Measurements from ENCODE around the gene LINGO3.
A peak's percentile ranks its signal among the peaks of the same experiment; 100 is the strongest.

Gene LINGO3

GRCh38 chr19:2273356-2274184 lies 34.4 kb downstream of the LINGO3 start:
- no peaks in the 10 kb centered on the region for H3K9me3 ChIP-seq (ENCODE audit: control insufficient read depth, low read length)
- peaks cover 26% of the 10 kb centered on the region for H3K4me1 ChIP-seq (ENCODE audit: control insufficient read depth, insufficient read depth, low read length, poor library complexity, severe bottlenecking)
- H3K4me3 ChIP-seq (ENCODE audit: insufficient read depth, low read depth, low read length, poor library complexity, severe bottlenecking) = peak overlapping the region; percentile 9
- H3K27ac ChIP-seq (ENCODE audit: insufficient read depth, low read length, poor library complexity, severe bottlenecking) = peak overlapping the region; percentile 67
- no peaks in the 10 kb centered on the region for H3K27me3 ChIP-seq (replicated peaks; ENCODE audit: control insufficient read depth, insufficient read depth, low read length, poor library complexity, severe bottlenecking)
- peak; percentile 65 to 75 (median 66) for DNase-seq
- H3K36me3 ChIP-seq (ENCODE audit: control insufficient read depth, insufficient read depth, low read length) = peaks cover 23% of the 10 kb centered on the region

GRCh38 chr19:2271234-2272103 lies 36.5 kb downstream of the LINGO3 start:
- H3K9me3 ChIP-seq (ENCODE audit: control insufficient read depth, low read length) = no peaks in the 10 kb centered on the region
- H3K27me3 ChIP-seq (replicated peaks; ENCODE audit: control insufficient read depth, insufficient read depth, low read length, poor library complexity, severe bottlenecking) = no peaks in the 10 kb centered on the region
- peak overlapping the region; percentile 100 for H3K4me3 ChIP-seq (ENCODE audit: insufficient read depth, low read depth, low read length, poor library complexity, severe bottlenecking)
- peaks cover 23% of the 10 kb centered on the region for H3K36me3 ChIP-seq (ENCODE audit: control insufficient read depth, insufficient read depth, low read length)
- H3K27ac ChIP-seq (ENCODE audit: insufficient read depth, low read length, poor library complexity, severe bottlenecking) = peak overlapping the region; percentile 93
- peaks cover 26% of the 10 kb centered on the region for H3K4me1 ChIP-seq (ENCODE audit: control insufficient read depth, insufficient read depth, low read length, poor library complexity, severe bottlenecking)
- no peak for DNase-seq

GRCh38 chr19:2270423-2271233 lies 37.3 kb downstream of the LINGO3 start:
- no peaks in the 10 kb centered on the region for H3K9me3 ChIP-seq (ENCODE audit: control insufficient read depth, low read length)
- peak overlapping the region; percentile 93 for H3K27ac ChIP-seq (ENCODE audit: insufficient read depth, low read length, poor library complexity, severe bottlenecking)
- no peaks in the 10 kb centered on the region for H3K27me3 ChIP-seq (replicated peaks; ENCODE audit: control insufficient read depth, insufficient read depth, low read length, poor library complexity, severe bottlenecking)
- DNase-seq = peak; percentile 61 to 65 (median 63)
- peaks cover 18% of the 10 kb centered on the region for H3K36me3 ChIP-seq (ENCODE audit: control insufficient read depth, insufficient read depth, low read length)
- peak overlapping the region; percentile 100 for H3K4me3 ChIP-seq (ENCODE audit: insufficient read depth, low read depth, low read length, poor library complexity, severe bottlenecking)
- H3K4me1 ChIP-seq (ENCODE audit: control insufficient read depth, insufficient read depth, low read length, poor library complexity, severe bottlenecking) = peaks cover 26% of the 10 kb centered on the region

- H3K4me1 ChIP-seq (ENCODE audit: control insufficient read depth, insufficient read depth, low read length, poor library complexity, severe bottlenecking) = peaks cover 26% of the 10 kb centered on the region
- peak overlapping the region; percentile 100 for H3K4me3 ChIP-seq (ENCODE audit: insufficient read depth, low read depth, low read length, poor library complexity, severe bottlenecking)
- peaks cover 18% of the 10 kb centered on the region for H3K36me3 ChIP-seq (ENCODE audit: control insufficient read depth, insufficient read depth, low read length)
- no peaks in the 10 kb centered on the region for H3K27me3 ChIP-seq (replicated peaks; ENCODE audit: control insufficient read depth, insufficient read depth, low read length, poor library complexity, severe bottlenecking)
- DNase-seq = peak in 1 of 3 donors; percentile 45
- H3K9me3 ChIP-seq (ENCODE audit: control insufficient read depth, low read length) = no peaks in the 10 kb centered on the region
- peak overlapping the region; percentile 93 for H3K27ac ChIP-seq (ENCODE audit: insufficient read depth, low read length, poor library complexity, severe bottlenecking)
These were observed 37.9 kb downstream of the LINGO3 start for GRCh38 chr19:2270157-2270422.

GRCh38 chr19:2269244-2270156 lies 38.5 kb downstream of the LINGO3 start:
- H3K27me3 ChIP-seq (replicated peaks; ENCODE audit: control insufficient read depth, insufficient read depth, low read length, poor library complexity, severe bottlenecking) = no peaks in the 10 kb centered on the region
- peak overlapping the region; percentile 100 for H3K4me3 ChIP-seq (ENCODE audit: insufficient read depth, low read depth, low read length, poor library complexity, severe bottlenecking)
- peaks cover 18% of the 10 kb centered on the region for H3K36me3 ChIP-seq (ENCODE audit: control insufficient read depth, insufficient read depth, low read length)
- peak overlapping the region; percentile 93 for H3K27ac ChIP-seq (ENCODE audit: insufficient read depth, low read length, poor library complexity, severe bottlenecking)
- H3K4me1 ChIP-seq (ENCODE audit: control insufficient read depth, insufficient read depth, low read length, poor library complexity, severe bottlenecking) = peaks cover 26% of the 10 kb centered on the region
- peak; percentile 97 to 99 (median 97) for DNase-seq
- no peaks in the 10 kb centered on the region for H3K9me3 ChIP-seq (ENCODE audit: control insufficient read depth, low read length)

GRCh38 chr19:2268861-2269243 lies 39.1 kb downstream of the LINGO3 start:
- peaks cover 20% of the 10 kb centered on the region for H3K4me1 ChIP-seq (ENCODE audit: control insufficient read depth, insufficient read depth, low read length, poor library complexity, severe bottlenecking)
- H3K27ac ChIP-seq (ENCODE audit: insufficient read depth, low read length, poor library complexity, severe bottlenecking) = peak overlapping the region; percentile 62

GRCh38 chr19:2268480-2268830 lies 39.5 kb downstream of the LINGO3 start:
- no peaks in the 10 kb centered on the region for H3K9me3 ChIP-seq (ENCODE audit: control insufficient read depth, low read length)
- peaks cover 16% of the 10 kb centered on the region for H3K4me1 ChIP-seq (ENCODE audit: control insufficient read depth, insufficient read depth, low read length, poor library complexity, severe bottlenecking)
- H3K27ac ChIP-seq (ENCODE audit: insufficient read depth, low read length, poor library complexity, severe bottlenecking) = no peak overlapping the region
- H3K4me3 ChIP-seq (ENCODE audit: insufficient read depth, low read depth, low read length, poor library complexity, severe bottlenecking) = peak overlapping the region; percentile 100
- peaks cover 18% of the 10 kb centered on the region for H3K36me3 ChIP-seq (ENCODE audit: control insufficient read depth, insufficient read depth, low read length)
- H3K27me3 ChIP-seq (replicated peaks; ENCODE audit: control insufficient read depth, insufficient read depth, low read length, poor library complexity, severe bottlenecking) = no peaks in the 10 kb centered on the region
- no peak for DNase-seq

More at GRCh38 chr19:2268861-2269243, 39.1 kb downstream of the LINGO3 start:
- no peaks in the 10 kb centered on the region for H3K27me3 ChIP-seq (replicated peaks; ENCODE audit: control insufficient read depth, insufficient read depth, low read length, poor library complexity, severe bottlenecking)
- no peaks in the 10 kb centered on the region for H3K9me3 ChIP-seq (ENCODE audit: control insufficient read depth, low read length)
- H3K4me3 ChIP-seq (ENCODE audit: insufficient read depth, low read depth, low read length, poor library complexity, severe bottlenecking) = peak overlapping the region; percentile 100
- DNase-seq = no peak
- H3K36me3 ChIP-seq (ENCODE audit: control insufficient read depth, insufficient read depth, low read length) = peaks cover 18% of the 10 kb centered on the region

GRCh38 chr19:2266183-2266993 lies 41.6 kb downstream of the LINGO3 start:
- no peaks in the 10 kb centered on the region for H3K9me3 ChIP-seq (ENCODE audit: control insufficient read depth, low read length)
- peaks cover 6% of the 10 kb centered on the region for H3K36me3 ChIP-seq (ENCODE audit: control insufficient read depth, insufficient read depth, low read length)
- H3K27me3 ChIP-seq (replicated peaks; ENCODE audit: control insufficient read depth, insufficient read depth, low read length, poor library complexity, severe bottlenecking) = no peaks in the 10 kb centered on the region
- peaks cover under 1% of the 10 kb centered on the region for H3K4me1 ChIP-seq (ENCODE audit: control insufficient read depth, insufficient read depth, low read length, poor library complexity, severe bottlenecking)
- no peak overlapping the region for H3K4me3 ChIP-seq (ENCODE audit: insufficient read depth, low read depth, low read length, poor library complexity, severe bottlenecking)
- DNase-seq = no peak
- H3K27ac ChIP-seq (ENCODE audit: insufficient read depth, low read length, poor library complexity, severe bottlenecking) = no peak overlapping the region
